Endothelial cell of umbilical vein (primary cell): ENCODE measurements around the gene IL36RN. TPM values are rescaled to one million over a fixed set of nuclear protein-coding genes. Genes with fewer than 3 reads are reported as not detected.

ENCODE experiments used
- BruUV-seq: library from RNA; stranded (reverse); fragments of 400-500 nt; replicated peaks from 2 replicates; lab custom pipeline; 2021; lab: Mats Ljungman, UMichigan
- CTCF ChIA-PET: fragments of 300-600, 350-600 bp; sonication (Branson Sonifier 250); formaldehyde crosslinking; loops from one replicate; lab custom pipeline; 2021; ENCODE audit warnings: antibody characterized with exemption, inconsistent platforms; lab: Charles Lee
- POLR2A ChIA-PET: fragments of 300-600, 350-600 bp; sonication (Branson Sonifier 250); formaldehyde crosslinking; loops from one replicate; lab custom pipeline; 2021; ENCODE audit warnings: antibody characterized with exemption, inconsistent platforms; lab: Charles Lee
- DNase-seq: peaks from one replicate; pipeline ENCODE4 v3.0.0-alpha.2; 2011; ENCODE audit warnings: low read depth, low spot score
- FAIRE-seq: peaks from 2 replicates; lab custom pipeline; 2011; peaks lifted over from hg19 to GRCh38; lab: Jason Lieb, UNC
- H2AFZ ChIP-seq: 2 replicates; pipeline ENCODE4 v1.6.0; 2012; ENCODE audit warnings: low read depth, low read length, control low read depth, inconsistent platforms
- H3K27ac ChIP-seq: 2 replicates; pipeline ENCODE4 v1.5.1; 2011; ENCODE audit warnings: low read depth, mild to moderate bottlenecking, control low read depth, low read length, moderate library complexity; ENCODE audit not compliant: insufficient read depth
- H3K27me3 ChIP-seq, 2 experiments: 2 replicates each; pipeline versions ENCODE4 v1.6.0 to v1.6.1; 2011; ENCODE audit warnings: low read length in 2 of 2, mixed read lengths in 1 of 2; ENCODE audit not compliant: control insufficient read depth in 2 of 2, insufficient read depth in 2 of 2
- H3K36me3 ChIP-seq, 2 experiments: 2 replicates in 1 of 2; 3 replicates in 1 of 2; pipeline ENCODE4 v1.5.1; 2011; ENCODE audit warnings: low read length in 2 of 2, mild to moderate bottlenecking in 1 of 2, moderate library complexity in 1 of 2; ENCODE audit not compliant: control insufficient read depth in 2 of 2, insufficient read depth in 2 of 2; ENCODE audit errors: extremely low read depth in 1 of 2
- H3K4me1 ChIP-seq: 3 replicates; pipeline ENCODE4 v1.5.1; 2011; ENCODE audit warnings: mild to moderate bottlenecking, low read length; ENCODE audit not compliant: control insufficient read depth, insufficient read depth; ENCODE audit errors: extremely low read depth
- H3K4me2 ChIP-seq: 2 replicates; pipeline ENCODE4 v1.6.1; 2011; ENCODE audit warnings: low read length, control low read depth, mixed read lengths; ENCODE audit not compliant: insufficient read depth
- H3K4me3 ChIP-seq, 3 experiments: fragments of 200-600 bp in 1 of 3; sonication (generic), shearing (Covaris generic) in 1 of 3; replicated peaks in 1 of 3; 2 replicates each; pipeline ENCODE4 v1.5.1; 2011 to 2016; ENCODE audit warnings: control low read depth in 3 of 3, low read length in 3 of 3, mild to moderate bottlenecking in 2 of 3, inconsistent platforms in 1 of 3, low read depth in 1 of 3, moderate library complexity in 1 of 3; ENCODE audit not compliant: insufficient read depth in 1 of 3
- H3K79me2 ChIP-seq: 2 replicates; pipeline ENCODE4 v1.6.0; 2012; ENCODE audit warnings: low read length, inconsistent platforms; ENCODE audit not compliant: control insufficient read depth, insufficient read depth
- H3K9ac ChIP-seq: replicated peaks from 2 replicates; pipeline ENCODE3; 2011; ENCODE audit warnings: low read length, control low read depth; ENCODE audit not compliant: insufficient read depth; ENCODE audit errors: extremely low read depth
- H3K9me1 ChIP-seq: replicated peaks from 3 replicates; pipeline ENCODE4 v1.6.0; 2011; ENCODE audit warnings: mild to moderate bottlenecking, low read length; ENCODE audit not compliant: control insufficient read depth, insufficient read depth; ENCODE audit errors: extremely low read depth
- H3K9me3 ChIP-seq: replicated peaks from 2 replicates; pipeline ENCODE4 v1.5.1; 2012; ENCODE audit warnings: low read length, inconsistent platforms; ENCODE audit not compliant: control insufficient read depth, insufficient read depth
- H4K20me1 ChIP-seq: replicated peaks from 2 replicates; pipeline ENCODE3; 2011; ENCODE audit warnings: mild to moderate bottlenecking, low read length; ENCODE audit not compliant: control insufficient read depth, insufficient read depth; ENCODE audit errors: extremely low read depth
- EZH2 ChIP-seq: IDR thresholded peaks from 2 replicates; pipeline ENCODE4 v1.6.1; 2012; ENCODE audit warnings: borderline replicate concordance, low read depth, mild to moderate bottlenecking, moderate library complexity, low read length, inconsistent platforms; ENCODE audit not compliant: severe bottlenecking
- FOS ChIP-seq: IDR thresholded peaks from 2 replicates; pipeline ENCODE4 v1.6.1; 2011; ENCODE audit warnings: mild to moderate bottlenecking, low read length, moderate library complexity, borderline replicate concordance; ENCODE audit not compliant: insufficient read depth
- GATA2 ChIP-seq: IDR thresholded peaks from 2 replicates; pipeline ENCODE4 v1.7.0; 2011; ENCODE audit warnings: low read depth, mild to moderate bottlenecking, moderate library complexity, mixed read lengths, low read length; ENCODE audit not compliant: insufficient read length, insufficient read depth
- JUN ChIP-seq: IDR thresholded peaks from 2 replicates; pipeline ENCODE4 v1.6.1; 2011; ENCODE audit warnings: borderline replicate concordance, low read depth; ENCODE audit not compliant: insufficient read length, insufficient read depth
- MYC ChIP-seq: IDR thresholded peaks from one replicate; pipeline ENCODE4 v1.6.1; 2011; ENCODE audit warnings: mild to moderate bottlenecking, low read depth, low read length
- POLR2A ChIP-seq: IDR thresholded peaks from 2 replicates; pipeline ENCODE4 v1.6.1; 2012; ENCODE audit warnings: low read depth, mild to moderate bottlenecking, control low read depth, low read length
- POLR2AphosphoS5 ChIP-seq: IDR thresholded peaks from 2 replicates; pipeline ENCODE4 v1.6.1; 2012; ENCODE audit warnings: low read depth, mild to moderate bottlenecking, control low read depth, low read length, moderate library complexity; ENCODE audit not compliant: insufficient read depth
- dilution Hi-C: fragments of 300-500 bp; cut with MboI; formaldehyde crosslinking; loops from one replicate; pipeline ENCODE4 v1.15.0; 2019; ENCODE audit warnings: low sequenced_read_pairs; ENCODE audit not compliant: extremely low pct_ligation_motif_present
- intact Hi-C: fragments of 100-400 bp; cut with micrococcal nuclease; formaldehyde crosslinking; loops from one replicate; pipeline ENCODE4 v1.10.0; 2022
- polyA plus RNA-seq, 4 experiments: library from polyadenylated mRNA; depleted of rRNA in 3 of 4; stranded (reverse) in 3 of 4; unstranded in 1 of 4; fragments of >200 nt; gene quantifications; 2 replicates each; pipeline versions ENCODE4 v1.2.1 to v1.2.3, GENCODE V29; 2011 to 2012; ENCODE audit warnings: missing spikeins in 1 of 4
- total RNA-seq: library from RNA; stranded (reverse); gene quantifications from 2 replicates; pipeline ENCODE4 v1.2.3, GENCODE V29; 2021
- TF ChIP-seq, protein P1 (sequence below), 2 donors: IDR thresholded peaks; 1 replicate in 1 of 2; 2 replicates in 1 of 2; pipeline ENCODE4 v1.5.1; 2011; ENCODE audit warnings: low read length in 2 of 2, mild to moderate bottlenecking in 2 of 2, moderate library complexity in 2 of 2, control low read depth in 1 of 2, inconsistent platforms in 1 of 2, low read depth in 1 of 2; ENCODE audit not compliant: insufficient read depth in 1 of 2; ENCODE audit errors: extremely low read depth in 1 of 2
- TF ChIP-seq, protein P2 (sequence below): IDR thresholded peaks from 2 replicates; pipeline ENCODE4 v1.6.1; 2011; ENCODE audit not compliant: insufficient read depth, insufficient read length

The IL36RN gene
- total and polyA plus RNA-seq, 2 donors (not counting 3 experiments of a cell fraction or from before 2014, with no cell fraction given): not detected

DNA sequence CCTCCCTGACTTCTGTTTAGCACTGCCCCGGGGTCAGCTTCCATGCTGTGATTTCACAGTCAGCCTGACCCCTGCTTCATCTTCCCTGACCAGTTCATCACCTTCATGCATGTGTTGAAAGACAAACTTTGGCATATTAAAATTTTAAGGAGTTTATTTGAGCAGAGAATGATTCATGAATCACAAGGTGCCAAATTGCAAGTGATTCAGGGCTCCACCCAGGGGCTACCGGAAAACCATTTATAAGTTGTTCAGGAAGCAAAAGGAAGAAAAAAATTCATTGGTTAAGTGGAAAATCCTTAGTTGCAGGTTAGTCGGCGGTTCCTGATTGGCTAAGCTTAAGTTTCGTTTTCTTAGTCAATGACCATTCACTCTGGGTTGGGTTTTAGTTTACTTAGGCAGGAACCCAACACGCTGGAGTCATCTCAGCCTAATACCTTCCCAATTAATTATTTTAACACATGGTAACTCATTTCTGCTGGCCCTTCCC lies 19.4 kb downstream of the IL36RN start:
- Histone ChIP-seq H3K27ac (no peak overlapping the region), H3K27me3 (peaks cover 3 to 10% of the 10 kb centered on the region in 2 experiments), H3K9me3 (no peaks in the 10 kb centered on the region), H3K4me3 (no peak overlapping the region), H3K79me2 (no peaks in the 10 kb centered on the region), H3K9me1 (no peaks in the 10 kb centered on the region), H4K20me1 (no peaks in the 10 kb centered on the region), H3K4me2 (no peak overlapping the region), H3K36me3 (no peaks in the 10 kb centered on the region), H3K9ac (no peak overlapping the region), H2AFZ (no peak overlapping the region), H3K4me1 (no peaks in the 10 kb centered on the region)
- no peak for TF ChIP-seq JUN
- no peak for TF ChIP-seq FOS
- TF ChIP-seq EZH2: no peak
- DNase-seq (no peak), FAIRE-seq (no peak)
- dilution Hi-C loops (no loop called here), intact Hi-C loops (no loop called here)
- ChIA-PET CTCF (interaction anchor here (1.1 to 3.1 kb wide), 4 partner anchors 18 to 120 kb away, joined by 3 to 63 read pairs (median 4); no protein-coding TSS in a partner anchor), POLR2A (no interaction called here)
- no TSS peak for BruUV-seq

DNA sequence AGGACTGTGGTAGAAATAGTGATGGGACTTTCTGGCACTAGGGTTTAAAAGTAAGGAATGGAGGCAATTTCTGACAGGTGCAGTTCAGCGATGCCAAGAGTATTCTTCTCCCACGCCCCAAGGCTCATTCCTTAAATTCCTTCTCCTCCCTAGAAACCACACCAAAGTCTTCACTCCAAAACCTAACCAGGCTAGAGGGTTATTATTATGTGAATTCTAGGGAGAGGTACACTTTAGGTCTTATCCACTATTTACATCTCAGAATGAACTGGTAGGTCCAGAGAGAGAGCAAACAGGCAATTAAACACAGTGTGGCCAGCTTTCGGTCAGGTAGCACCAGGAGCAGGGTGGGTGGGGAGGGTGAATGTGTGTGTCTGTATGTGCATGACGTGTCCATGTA lies 20.1 kb downstream of the IL36RN start:
- ChIA-PET POLR2A (no interaction called here), CTCF (interaction anchor here (1.1 to 3.1 kb wide), 7 partner anchors 10 to 311 kb away, joined by 3 to 63 read pairs (median 7); no protein-coding TSS in a partner anchor)
- Histone ChIP-seq H3K27ac (no peak overlapping the region), H2AFZ (no peak overlapping the region), H3K9me1 (no peaks in the 10 kb centered on the region), H3K27me3 (peaks cover 3 to 10% of the 10 kb centered on the region in 2 experiments), H3K9me3 (no peaks in the 10 kb centered on the region), H3K36me3 (no peaks in the 10 kb centered on the region), H3K4me2 (no peak overlapping the region), H4K20me1 (no peaks in the 10 kb centered on the region), H3K4me1 (no peaks in the 10 kb centered on the region), H3K4me3 (no peak overlapping the region), H3K79me2 (no peaks in the 10 kb centered on the region), H3K9ac (no peak overlapping the region)
- intact Hi-C loops: no loop called here
- no peak for TF ChIP-seq EZH2
- no peak for TF ChIP-seq JUN
- no peak for TF ChIP-seq GATA2
- TF ChIP-seq, protein P1, sequence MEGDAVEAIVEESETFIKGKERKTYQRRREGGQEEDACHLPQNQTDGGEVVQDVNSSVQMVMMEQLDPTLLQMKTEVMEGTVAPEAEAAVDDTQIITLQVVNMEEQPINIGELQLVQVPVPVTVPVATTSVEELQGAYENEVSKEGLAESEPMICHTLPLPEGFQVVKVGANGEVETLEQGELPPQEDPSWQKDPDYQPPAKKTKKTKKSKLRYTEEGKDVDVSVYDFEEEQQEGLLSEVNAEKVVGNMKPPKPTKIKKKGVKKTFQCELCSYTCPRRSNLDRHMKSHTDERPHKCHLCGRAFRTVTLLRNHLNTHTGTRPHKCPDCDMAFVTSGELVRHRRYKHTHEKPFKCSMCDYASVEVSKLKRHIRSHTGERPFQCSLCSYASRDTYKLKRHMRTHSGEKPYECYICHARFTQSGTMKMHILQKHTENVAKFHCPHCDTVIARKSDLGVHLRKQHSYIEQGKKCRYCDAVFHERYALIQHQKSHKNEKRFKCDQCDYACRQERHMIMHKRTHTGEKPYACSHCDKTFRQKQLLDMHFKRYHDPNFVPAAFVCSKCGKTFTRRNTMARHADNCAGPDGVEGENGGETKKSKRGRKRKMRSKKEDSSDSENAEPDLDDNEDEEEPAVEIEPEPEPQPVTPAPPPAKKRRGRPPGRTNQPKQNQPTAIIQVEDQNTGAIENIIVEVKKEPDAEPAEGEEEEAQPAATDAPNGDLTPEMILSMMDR (IDR thresholded peaks at IDR 0.05; ENCODE audit: extremely low read depth in 1 of 2, insufficient read depth in 1 of 2, low read depth in 1 of 2, low read length in 2 of 2): no peak
- TF ChIP-seq POLR2AphosphoS5: no peak
- no peak for TF ChIP-seq POLR2A
- no peak for TF ChIP-seq FOS
- TF ChIP-seq, protein P2, sequence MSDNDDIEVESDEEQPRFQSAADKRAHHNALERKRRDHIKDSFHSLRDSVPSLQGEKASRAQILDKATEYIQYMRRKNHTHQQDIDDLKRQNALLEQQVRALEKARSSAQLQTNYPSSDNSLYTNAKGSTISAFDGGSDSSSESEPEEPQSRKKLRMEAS: no peak
- no peak for TF ChIP-seq MYC
- FAIRE-seq (no peak), DNase-seq (no peak)
- no TSS peak for BruUV-seq
- dilution Hi-C loops: no loop called here
